Uterus (tissue), 4 donors: ENCODE data around the gene MAGI3. TPM values are rescaled to one million over a fixed set of nuclear protein-coding genes. Genes with fewer than 3 reads are reported as not detected.
"Not testable (repeated sequence)": the region's sequence is repeated elsewhere in the genome, so short reads cannot be mapped to it uniquely, and the experiment has no call there.

Experiments used
- DNase-seq, 2 donors: peaks; one replicate each; pipeline ENCODE4 v3.0.0-alpha.2; 2019 to 2020
- H3K27ac ChIP-seq, 2 donors: fragments of 200-600 bp; sonication (generic); 1 replicate in 1 of 2; 2 replicates in 1 of 2; pipeline ENCODE4 v1.5.1; 2016 to 2018
- H3K27me3 ChIP-seq, 2 donors: fragments of 200-600 bp; sonication (generic); one replicate each; pipeline ENCODE4 v1.5.1; 2018 to 2019; ENCODE audit warnings: control low read depth in 1 of 2
- H3K36me3 ChIP-seq, 2 donors: fragments of 200-600 bp; sonication (generic); one replicate each; pipeline ENCODE4 v1.5.1; 2019; ENCODE audit warnings: control low read depth in 1 of 2
- H3K4me1 ChIP-seq, 2 donors: fragments of 200-600 bp; sonication (generic); one replicate each; pipeline ENCODE4 v1.5.1; 2018 to 2019; ENCODE audit warnings: control low read depth in 1 of 2
- H3K4me3 ChIP-seq, 2 donors: fragments of 200-600 bp; sonication (generic); 1 replicate in 1 of 2; 2 replicates in 1 of 2; pipeline ENCODE4 v1.5.1; 2018 to 2019; ENCODE audit warnings: mild to moderate bottlenecking in 1 of 2
- H3K9me3 ChIP-seq, 2 donors: fragments of 200-600 bp; sonication (generic); one replicate each; pipeline ENCODE4 v1.5.1; 2019; ENCODE audit warnings: control low read depth in 1 of 2
- POLR2A ChIP-seq, 2 donors: fragments of 450-650 bp; IDR thresholded peaks; one replicate each; pipeline ENCODE4 v1.6.1; 2016; ENCODE audit warnings: antibody characterized with exemption in 2 of 2, mild to moderate bottlenecking in 1 of 2, moderate library complexity in 1 of 2
- intact Hi-C: fragments of 100-400 bp; cut with DNase I; formaldehyde crosslinking; loops from one replicate; pipeline ENCODE4 v1.15.1; 2023; ENCODE audit warnings: low total_unique reads
- total RNA-seq, 4 donors: library from RNA; depleted of rRNA in 3 of 4; stranded (reverse); fragments of >200 nt in 3 of 4; gene quantifications; one replicate each; pipeline versions ENCODE4 v1.1.0 to v1.2.4, GENCODE V29; 2014 to 2023
- TF ChIP-seq, protein P1 (sequence below), 4 experiments: fragments of 200-600 bp in 2 of 4; fragments of 450-650 bp in 2 of 4; sonication (generic) in 2 of 4; IDR thresholded peaks; one replicate each; pipeline ENCODE4 v1.5.1; 2016 to 2019; ENCODE audit warnings: antibody characterized with exemption in 4 of 4, mild to moderate bottlenecking in 2 of 4, moderate library complexity in 1 of 4
- donor health status: DM: yes; HTN: yes; CAD: no.

The MAGI3 gene
- total RNA-seq, 4 donors from 2014 or later = 12.4 to 37.5 (median 26.4) TPM

DNA sequence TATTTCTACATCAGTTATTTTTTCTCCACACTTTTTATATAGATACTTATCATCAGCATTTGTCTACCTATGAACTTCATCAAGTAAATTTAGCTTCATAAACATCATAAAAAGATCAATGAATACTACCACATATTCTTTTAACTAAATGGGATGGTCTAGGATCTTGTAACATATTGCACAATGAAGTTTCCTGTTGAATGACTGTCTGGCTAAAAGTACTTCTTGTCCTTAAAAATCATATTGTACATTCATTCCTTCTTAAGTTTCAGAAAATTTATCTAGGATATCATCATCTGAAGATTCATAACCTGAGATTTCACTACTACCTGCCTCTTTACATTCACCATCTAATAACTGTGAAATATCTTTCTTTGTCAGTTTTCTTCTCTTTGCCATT is 69.0 kb downstream of the MAGI3 start:
- H3K4me1 ChIP-seq = no peaks in the 10 kb centered on the region
- H3K4me3 ChIP-seq = no peak overlapping the region
- no peak for DNase-seq
- no peaks in the 10 kb centered on the region for H3K27me3 ChIP-seq
- intact Hi-C loops = no loop called here
- H3K36me3 ChIP-seq = no peaks in the 10 kb centered on the region
- H3K27ac ChIP-seq = no peak overlapping the region
- TF ChIP-seq POLR2A (IDR thresholded peaks at IDR 0.05) = no peak
- TF ChIP-seq, protein P1, sequence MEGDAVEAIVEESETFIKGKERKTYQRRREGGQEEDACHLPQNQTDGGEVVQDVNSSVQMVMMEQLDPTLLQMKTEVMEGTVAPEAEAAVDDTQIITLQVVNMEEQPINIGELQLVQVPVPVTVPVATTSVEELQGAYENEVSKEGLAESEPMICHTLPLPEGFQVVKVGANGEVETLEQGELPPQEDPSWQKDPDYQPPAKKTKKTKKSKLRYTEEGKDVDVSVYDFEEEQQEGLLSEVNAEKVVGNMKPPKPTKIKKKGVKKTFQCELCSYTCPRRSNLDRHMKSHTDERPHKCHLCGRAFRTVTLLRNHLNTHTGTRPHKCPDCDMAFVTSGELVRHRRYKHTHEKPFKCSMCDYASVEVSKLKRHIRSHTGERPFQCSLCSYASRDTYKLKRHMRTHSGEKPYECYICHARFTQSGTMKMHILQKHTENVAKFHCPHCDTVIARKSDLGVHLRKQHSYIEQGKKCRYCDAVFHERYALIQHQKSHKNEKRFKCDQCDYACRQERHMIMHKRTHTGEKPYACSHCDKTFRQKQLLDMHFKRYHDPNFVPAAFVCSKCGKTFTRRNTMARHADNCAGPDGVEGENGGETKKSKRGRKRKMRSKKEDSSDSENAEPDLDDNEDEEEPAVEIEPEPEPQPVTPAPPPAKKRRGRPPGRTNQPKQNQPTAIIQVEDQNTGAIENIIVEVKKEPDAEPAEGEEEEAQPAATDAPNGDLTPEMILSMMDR (IDR thresholded peaks at IDR 0.05) = no peak
- no peaks in the 10 kb centered on the region for H3K9me3 ChIP-seq

DNA sequence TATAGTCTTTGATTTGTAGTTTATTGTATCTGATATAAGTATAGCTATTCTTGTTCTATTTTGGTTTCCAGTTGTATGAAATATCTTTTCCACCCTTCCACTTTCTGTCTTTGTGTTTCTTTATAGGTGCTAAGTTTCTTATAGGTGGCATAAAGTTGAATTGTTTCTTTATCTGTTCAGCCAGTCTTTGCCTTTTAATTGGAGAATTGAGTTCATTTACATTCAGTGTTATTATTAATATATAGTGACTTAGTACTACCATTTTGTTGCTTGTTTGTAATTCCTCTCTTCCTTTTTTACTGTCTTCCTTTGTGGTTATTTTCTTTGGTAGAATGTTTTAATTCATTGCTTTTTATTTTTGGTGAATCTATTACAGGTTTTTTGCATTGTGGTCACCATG is 77.7 kb downstream of the MAGI3 start:
- Histone ChIP-seq H3K9me3 (peaks cover 0 to 19% of the 10 kb centered on the region in 2 donors), H3K4me1 (no peaks in the 10 kb centered on the region), H3K27ac (no peak overlapping the region), H3K36me3 (no peaks in the 10 kb centered on the region), H3K27me3 (no peaks in the 10 kb centered on the region), H3K4me3 (no peak overlapping the region)
- intact Hi-C loops = no loop called here
- no peak for DNase-seq
- TF ChIP-seq, protein P1 (IDR thresholded peaks at IDR 0.05) = no peak
- TF ChIP-seq POLR2A (IDR thresholded peaks at IDR 0.05) = no peak

DNA sequence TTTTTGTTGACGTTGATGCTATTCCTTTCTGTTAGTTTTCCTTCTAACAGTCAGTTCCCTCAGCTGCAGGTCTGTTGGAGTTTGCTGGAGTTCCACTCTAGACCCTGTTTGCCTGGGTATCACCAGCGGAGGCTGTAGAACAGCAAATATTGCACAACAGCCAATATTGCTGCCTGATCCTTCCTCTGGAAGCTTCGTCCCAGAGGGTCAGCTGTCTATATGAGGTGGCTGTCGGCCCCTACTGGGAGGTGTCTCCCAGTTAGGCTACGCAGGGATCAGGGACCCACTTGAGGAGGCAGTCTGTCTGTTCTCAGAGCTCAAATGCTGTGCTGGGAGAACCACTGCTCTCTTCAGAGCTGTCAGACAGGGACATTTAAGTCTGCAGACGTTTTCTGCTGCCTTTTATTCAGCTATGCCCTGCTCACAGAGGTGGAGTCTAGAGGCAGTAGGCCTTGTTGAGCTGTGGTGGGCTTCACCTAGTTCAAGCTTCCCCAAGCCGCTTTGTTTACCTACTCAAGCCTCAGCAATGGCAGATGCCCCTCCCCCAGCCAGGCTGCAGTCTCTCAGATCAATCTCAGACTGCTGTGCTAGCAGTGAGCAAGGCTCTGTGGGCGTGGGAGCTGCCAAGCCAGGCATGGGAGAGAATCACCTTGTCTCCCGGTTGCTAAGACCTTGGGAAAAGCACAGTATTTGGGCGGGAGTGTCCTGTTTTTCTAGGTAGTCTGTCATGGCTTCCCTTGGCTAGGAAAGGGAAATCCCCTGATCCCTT is 88.3 kb downstream of the MAGI3 start:
- H3K36me3 ChIP-seq, H3K27me3 ChIP-seq, intact Hi-C loops, H3K4me3 ChIP-seq, H3K27ac ChIP-seq, H3K4me1 ChIP-seq, DNase-seq: not testable (repeated sequence)
- peaks cover 0 to 26% of the 10 kb centered on the region in 2 donors for H3K9me3 ChIP-seq

DNA sequence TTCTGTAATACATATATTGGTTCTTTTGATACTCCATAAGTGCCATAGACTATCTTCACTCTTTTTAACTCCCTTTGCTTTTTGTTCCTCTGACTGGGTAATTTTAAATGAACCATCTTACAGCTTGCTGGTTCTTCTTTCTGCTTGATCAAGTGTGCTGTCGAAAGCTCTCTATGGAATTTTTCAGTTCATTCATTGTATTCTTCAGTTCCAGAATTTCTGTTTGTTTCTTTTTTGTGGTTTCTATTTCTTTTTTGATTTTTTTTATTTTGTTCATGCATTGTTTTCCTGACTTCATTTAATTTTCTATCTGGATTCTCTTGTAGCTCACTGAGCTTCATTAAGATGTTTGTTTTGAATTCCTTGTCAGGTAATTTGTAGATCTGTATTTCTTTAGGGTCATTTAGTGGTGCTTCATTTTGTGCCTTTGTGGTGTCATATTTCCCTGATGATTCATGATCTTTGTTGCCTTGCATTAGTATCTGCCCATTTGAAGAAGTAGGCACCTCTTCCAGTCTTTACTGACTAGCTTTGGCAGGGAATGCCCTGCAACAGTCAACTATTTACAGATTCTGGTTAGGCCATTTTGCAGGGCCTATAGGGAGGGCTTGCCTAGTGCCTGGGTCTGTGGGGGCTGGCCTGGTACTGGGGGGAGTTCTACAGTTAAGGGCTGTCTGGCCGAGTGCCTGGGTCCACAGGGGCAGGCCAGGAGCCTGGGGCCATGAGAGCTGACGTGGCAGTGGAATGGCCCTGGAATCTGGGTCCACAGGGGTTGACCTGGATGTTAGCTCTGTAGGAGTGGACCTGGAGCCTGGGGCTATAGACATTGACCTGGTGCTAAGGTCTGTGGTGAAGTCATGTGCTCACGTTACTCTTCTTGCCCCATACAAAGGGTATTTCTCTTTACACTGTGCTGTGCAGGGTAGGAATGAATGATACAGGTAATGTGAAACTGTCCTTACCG is 89.7 kb downstream of the MAGI3 start:
- Histone ChIP-seq H3K4me3 (no peak overlapping the region), H3K36me3 (no peaks in the 10 kb centered on the region), H3K9me3 (peaks cover 0 to 22% of the 10 kb centered on the region in 2 donors), H3K4me1 (no peaks in the 10 kb centered on the region), H3K27ac (no peak overlapping the region), H3K27me3 (no peaks in the 10 kb centered on the region)
- TF ChIP-seq, protein P1 (IDR thresholded peaks at IDR 0.05) = no peak
- TF ChIP-seq POLR2A (IDR thresholded peaks at IDR 0.05) = no peak
- no peak for DNase-seq
- intact Hi-C loops = no loop called here

DNA sequence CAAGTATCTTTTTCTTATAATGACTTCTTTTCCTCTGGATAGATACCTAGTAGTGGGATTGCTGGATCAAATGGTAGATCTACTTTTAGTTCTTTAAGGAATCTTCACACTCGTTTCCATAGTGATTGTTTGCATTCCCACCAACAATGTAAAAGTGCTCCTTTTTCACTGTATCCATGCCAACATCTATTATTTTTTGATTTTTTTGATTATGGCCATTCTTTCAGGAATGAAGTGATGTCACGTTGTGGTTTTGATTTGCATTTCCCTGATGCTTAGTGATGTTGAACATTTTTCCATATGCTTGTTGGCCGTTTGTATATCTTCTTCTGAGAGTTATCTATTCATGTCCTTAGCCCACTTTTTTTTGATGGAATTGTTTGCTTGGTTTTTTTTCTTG is 94.8 kb downstream of the MAGI3 start:
- H3K36me3 ChIP-seq, H3K4me3 ChIP-seq, DNase-seq, H3K4me1 ChIP-seq, intact Hi-C loops, H3K27me3 ChIP-seq, H3K27ac ChIP-seq: not testable (repeated sequence)
- H3K9me3 ChIP-seq = peaks cover 0 to 10% of the 10 kb centered on the region in 2 donors
